ENCODE data around the gene DNAJC3. TPM values are rescaled to one million over a fixed set of nuclear protein-coding genes. Genes with fewer than 3 reads are reported as not detected.

The DNAJC3 gene
- total RNA-seq, 1 experiment from 2014 or later = 21.2 TPM

- H2AFZ ChIP-seq (ENCODE audit: low read length) = no peak overlapping the region
- no peak overlapping the region for H2BK5ac ChIP-seq (ENCODE audit: insufficient read length, low read length)
- H2AK5ac ChIP-seq (ENCODE audit: insufficient read length, low read length) = no peak overlapping the region
- Mint-ChIP-seq H3K4me3 (no peak overlapping the region), H3K4me1 (peaks cover 0 to 4% of the 10 kb centered on the region in 2 experiments; a peak in 1 of 4 replicates), H3K9me3 (no peaks in the 10 kb centered on the region), H3K27me3 (ENCODE audit: low read depth) (no peaks in the 10 kb centered on the region), H3K27ac (no peak overlapping the region; a peak in 1 of 7 replicates), H3K36me3 (ENCODE audit: insufficient read depth in 1 of 3, low read depth in 3 of 3) (peaks cover 4 to 20% (median 6%) of the 10 kb centered on the region in 3 experiments; a peak in 6 of 7 replicates)
- H2BK12ac ChIP-seq (ENCODE audit: insufficient read length, low read depth, low read length) = no peak overlapping the region
- no peak overlapping the region for H2BK20ac ChIP-seq (ENCODE audit: low read depth, low read length, poor library complexity, severe bottlenecking)
- no peak for DNase-seq
- H3K79me2 ChIP-seq (ENCODE audit: insufficient read depth, low read length) = no peaks in the 10 kb centered on the region
- H3K14ac ChIP-seq (ENCODE audit: insufficient read depth, low read length) = no peak overlapping the region
- no peaks in the 10 kb centered on the region for H3K27me3 ChIP-seq (ENCODE audit: insufficient read depth, low read length)
- no peak overlapping the region for H3T11ph ChIP-seq (ENCODE audit: low read length)
- no peak overlapping the region for H4K5ac ChIP-seq (ENCODE audit: insufficient read length, low read depth, low read length)
- no peak overlapping the region for H3K4ac ChIP-seq (ENCODE audit: low read depth, low read length)
- no peaks in the 10 kb centered on the region for H3K23me2 ChIP-seq (ENCODE audit: insufficient read length, low read depth, low read length, poor library complexity, severe bottlenecking)
- no peaks in the 10 kb centered on the region for H4K20me1 ChIP-seq (ENCODE audit: control insufficient read depth, insufficient read depth, insufficient read length)
- H2BK15ac ChIP-seq (ENCODE audit: low read depth, low read length) = no peak overlapping the region
- H3K9me3 ChIP-seq (ENCODE audit: control insufficient read depth, low read depth, low read length) = no peaks in the 10 kb centered on the region
- no peak overlapping the region for H2BK120ac ChIP-seq (ENCODE audit: low read depth, low read length, poor library complexity, severe bottlenecking)
- no peak overlapping the region for H3K18ac ChIP-seq (ENCODE audit: insufficient read length, low read depth, low read length)
- TF ChIP-seq CTCF (conservative IDR thresholded peaks at IDR 0.05) = no peak
- no peak overlapping the region for H3K27ac ChIP-seq (ENCODE audit: insufficient read length, low read depth, low read length)
- no peak overlapping the region for H3K23ac ChIP-seq (ENCODE audit: insufficient read length, low read depth, low read length)
- no peak overlapping the region for H3K9ac ChIP-seq (ENCODE audit: extremely low read depth, insufficient read length, low read length)
- H3K4me1 ChIP-seq (ENCODE audit: insufficient read depth, low read length) = no peaks in the 10 kb centered on the region
- no peaks in the 10 kb centered on the region for H3K79me1 ChIP-seq (ENCODE audit: insufficient read depth, low read depth, low read length, poor library complexity, severe bottlenecking)
- H4K8ac ChIP-seq (replicated peaks; ENCODE audit: insufficient read length, low read depth, low read length) = no peak overlapping the region
- no CpG with 5 or more reads among the region's 5 CpGs for WGBS (ENCODE audit: extremely low coverage, insufficient read length, low lambda C conversion rate)
- no peak overlapping the region for H4K91ac ChIP-seq (ENCODE audit: insufficient read length, low read depth, low read length)
- H3K4me2 ChIP-seq (ENCODE audit: insufficient read depth, insufficient read length, low read length) = no peak overlapping the region
- no peak overlapping the region for H3K56ac ChIP-seq (ENCODE audit: insufficient read length, low read depth, low read length)
Measured at GRCh38 chr13:95783747-95784146, 106.8 kb downstream of the DNAJC3 start.

All from H9 (cell line).